WTC11 (cell line): Measurements from ENCODE around the gene PNMA8B. TPM values are rescaled to one million over a fixed set of nuclear protein-coding genes. Genes with fewer than 3 reads are reported as not detected.

Experiments used
- ATAC-seq: fragments of 200-7000 bp; cut with Tn5 transposase; 2 replicates; pipeline ENCODE4 v1.10.0; 2021; ENCODE audit warnings: mild to moderate bottlenecking, moderate library complexity
- CTCF ChIA-PET: fragments of 300-600 bp; sonication (Branson Sonifier 250); formaldehyde crosslinking; loops from one replicate; lab custom pipeline; 2021; ENCODE audit warnings: antibody characterized with exemption; lab: Charles Lee
- POLR2A ChIA-PET: fragments of 350-600 bp; sonication (Branson Sonifier 250); formaldehyde crosslinking; loops from one replicate; lab custom pipeline; 2021; ENCODE audit warnings: antibody characterized with exemption; lab: Charles Lee
- DNase-seq: peaks from one replicate; pipeline ENCODE4 v3.0.0; 2021; ENCODE audit warnings: low spot score
- H3K27ac Mint-ChIP-seq: 2 replicates; pipeline ENCODE4 v1.8.0; 2021; ENCODE audit warnings: mixed read lengths
- H3K27me3 Mint-ChIP-seq: 2 replicates; pipeline ENCODE4 v1.8.0; 2021; ENCODE audit warnings: low read depth, mild to moderate bottlenecking, moderate library complexity, mixed read lengths
- H3K36me3 Mint-ChIP-seq: 2 replicates; pipeline ENCODE4 v1.8.0; 2021; ENCODE audit warnings: mixed read lengths
- H3K4me1 Mint-ChIP-seq: 2 replicates; pipeline ENCODE4 v1.8.0; 2022; ENCODE audit warnings: mixed read lengths
- H3K4me3 Mint-ChIP-seq: 2 replicates; pipeline ENCODE4 v1.8.0; 2021; ENCODE audit warnings: mild to moderate bottlenecking, moderate library complexity, mixed read lengths
- H3K9me3 Mint-ChIP-seq: 2 replicates; pipeline ENCODE4 v1.8.0; 2021; ENCODE audit warnings: mixed read lengths
- AFF4 ChIP-seq: sonication (generic); formaldehyde crosslinking; IDR thresholded peaks from 2 replicates; pipeline ENCODE4 v1.8.1; 2023; ENCODE audit warnings: mild to moderate bottlenecking, missing genetic modification reagents, borderline replicate concordance
- ATF6 ChIP-seq: sonication (generic); formaldehyde crosslinking; IDR thresholded peaks from 2 replicates; pipeline ENCODE4 v1.8.1; 2023; ENCODE audit warnings: mild to moderate bottlenecking, missing genetic modification reagents
- CDX4 ChIP-seq: fragments of 250-450 bp; sonication (Bioruptor Pico); IDR thresholded peaks from 2 replicates; pipeline ENCODE4 v1.9.0; 2021; ENCODE audit warnings: moderate library complexity, mild to moderate bottlenecking, inconsistent platforms, borderline replicate concordance
- ESRRA ChIP-seq: sonication (generic); formaldehyde crosslinking; IDR thresholded peaks from 2 replicates; pipeline ENCODE4 v1.8.1; 2022; ENCODE audit warnings: mild to moderate bottlenecking, missing genetic modification reagents, borderline replicate concordance
- FOXP4 ChIP-seq: sonication (generic); formaldehyde crosslinking; IDR thresholded peaks from 2 replicates; pipeline ENCODE4 v1.8.0; 2022; ENCODE audit warnings: mild to moderate bottlenecking, missing genetic modification reagents
- GTF2I ChIP-seq: fragments of 250-450 bp; sonication (Bioruptor Pico); conservative IDR thresholded peaks from 2 replicates; pipeline ENCODE4 v1.4.0; 2021; ENCODE audit warnings: mild to moderate bottlenecking
- MXD4 ChIP-seq: fragments of 250-450 bp; sonication (Bioruptor Pico); IDR thresholded peaks from 2 replicates; pipeline ENCODE4 v1.8.0; 2021; ENCODE audit warnings: mild to moderate bottlenecking, moderate library complexity, borderline replicate concordance
- NFYB ChIP-seq: sonication (generic); formaldehyde crosslinking; conservative IDR thresholded peaks from 2 replicates; pipeline ENCODE4 v1.8.0; 2022; ENCODE audit warnings: low read depth, missing genetic modification reagents
- NR1H2 ChIP-seq: sonication (generic); formaldehyde crosslinking; IDR thresholded peaks from 2 replicates; pipeline ENCODE4 v1.9.0; 2021; ENCODE audit warnings: mild to moderate bottlenecking, moderate library complexity, missing genetic modification reagents
- SMAD4 ChIP-seq: sonication (generic); formaldehyde crosslinking; IDR thresholded peaks from 2 replicates; pipeline ENCODE4 v1.8.0; 2022; ENCODE audit warnings: mild to moderate bottlenecking, missing genetic modification reagents
- TEAD4 ChIP-seq: sonication (generic); formaldehyde crosslinking; IDR thresholded peaks from 2 replicates; pipeline ENCODE4 v1.8.0; 2022; ENCODE audit warnings: mild to moderate bottlenecking, missing genetic modification reagents
- USF1 ChIP-seq: sonication (generic); formaldehyde crosslinking; IDR thresholded peaks from 2 replicates; pipeline ENCODE4 v1.8.0; 2022; ENCODE audit warnings: mild to moderate bottlenecking, missing genetic modification reagents
- ZNF219 ChIP-seq: sonication (generic); formaldehyde crosslinking; IDR thresholded peaks from 2 replicates; pipeline ENCODE4 v1.8.0; 2023; ENCODE audit warnings: missing genetic modification reagents, mild to moderate bottlenecking, borderline replicate concordance
- ZNF263 ChIP-seq: sonication (generic); formaldehyde crosslinking; IDR thresholded peaks from 2 replicates; pipeline ENCODE4 v1.8.1; 2022; ENCODE audit warnings: low read depth, mild to moderate bottlenecking, moderate library complexity, missing genetic modification reagents
- ZNF425 ChIP-seq: fragments of 250-450 bp; sonication (Bioruptor Pico); conservative IDR thresholded peaks from 2 replicates; pipeline ENCODE4 v1.9.0; 2021; ENCODE audit warnings: mild to moderate bottlenecking
- total RNA-seq: library from RNA; stranded (reverse); gene quantifications from 3 replicates; pipeline ENCODE4 v1.2.3, GENCODE V29; 2021
- TF ChIP-seq, protein P1 (sequence below): sonication (generic); formaldehyde crosslinking; IDR thresholded peaks from 2 replicates; pipeline ENCODE4 v1.8.1; 2022; ENCODE audit warnings: low read depth, mild to moderate bottlenecking, moderate library complexity, missing genetic modification reagents, borderline replicate concordance
- TF ChIP-seq, protein P2 (sequence below): sonication (generic); formaldehyde crosslinking; IDR thresholded peaks from 2 replicates; pipeline ENCODE4 v1.8.1; 2023; ENCODE audit warnings: mild to moderate bottlenecking, moderate library complexity, missing genetic modification reagents
- TF ChIP-seq, protein P3 (sequence below): sonication (generic); formaldehyde crosslinking; IDR thresholded peaks from 2 replicates; pipeline ENCODE4 v1.8.0; 2022; ENCODE audit warnings: mild to moderate bottlenecking, missing genetic modification reagents

Gene PNMA8B
- total RNA-seq, 1 experiment from 2014 or later, result 2.8 TPM

DNA sequence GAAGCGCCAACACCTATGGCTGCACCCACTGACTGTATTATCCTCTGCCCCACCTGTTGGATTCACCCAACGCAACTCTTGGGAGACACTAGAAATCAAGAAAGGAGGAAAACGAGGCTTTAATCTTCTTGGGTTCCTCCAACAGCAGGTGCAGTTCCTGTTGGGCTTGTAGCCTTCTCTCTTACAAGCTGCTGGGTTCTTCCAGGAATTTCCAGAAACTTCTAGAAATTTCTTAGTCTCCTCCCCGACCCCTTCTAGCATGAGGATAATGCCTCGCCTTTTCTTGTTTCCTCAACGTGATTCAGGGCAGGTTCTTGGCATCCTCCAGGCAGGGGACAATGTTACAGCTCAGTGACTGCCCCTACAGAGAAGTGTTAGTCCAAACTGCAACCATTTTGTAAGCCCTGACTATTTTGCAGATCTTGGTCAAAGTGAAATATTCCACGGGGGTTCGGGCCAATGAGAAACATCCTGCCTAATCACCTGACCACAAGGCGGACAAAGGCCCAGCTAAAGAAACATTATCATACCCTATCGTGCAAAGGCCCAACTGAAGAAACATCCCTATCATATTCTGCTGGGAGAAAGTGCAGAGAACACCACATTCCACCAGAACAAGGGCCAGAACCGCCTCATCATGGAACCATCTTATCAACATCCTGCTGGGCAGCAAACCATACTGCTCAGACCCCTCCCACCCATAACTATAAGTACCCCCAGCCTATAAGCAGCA is 23.7 kb downstream of the PNMA8B start (continued):
- TF ChIP-seq, protein P1, sequence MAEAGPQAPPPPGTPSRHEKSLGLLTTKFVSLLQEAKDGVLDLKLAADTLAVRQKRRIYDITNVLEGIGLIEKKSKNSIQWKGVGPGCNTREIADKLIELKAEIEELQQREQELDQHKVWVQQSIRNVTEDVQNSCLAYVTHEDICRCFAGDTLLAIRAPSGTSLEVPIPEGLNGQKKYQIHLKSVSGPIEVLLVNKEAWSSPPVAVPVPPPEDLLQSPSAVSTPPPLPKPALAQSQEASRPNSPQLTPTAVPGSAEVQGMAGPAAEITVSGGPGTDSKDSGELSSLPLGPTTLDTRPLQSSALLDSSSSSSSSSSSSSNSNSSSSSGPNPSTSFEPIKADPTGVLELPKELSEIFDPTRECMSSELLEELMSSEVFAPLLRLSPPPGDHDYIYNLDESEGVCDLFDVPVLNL (CRISPR knock-in tag), result no peak
- TF ChIP-seq, protein P2, sequence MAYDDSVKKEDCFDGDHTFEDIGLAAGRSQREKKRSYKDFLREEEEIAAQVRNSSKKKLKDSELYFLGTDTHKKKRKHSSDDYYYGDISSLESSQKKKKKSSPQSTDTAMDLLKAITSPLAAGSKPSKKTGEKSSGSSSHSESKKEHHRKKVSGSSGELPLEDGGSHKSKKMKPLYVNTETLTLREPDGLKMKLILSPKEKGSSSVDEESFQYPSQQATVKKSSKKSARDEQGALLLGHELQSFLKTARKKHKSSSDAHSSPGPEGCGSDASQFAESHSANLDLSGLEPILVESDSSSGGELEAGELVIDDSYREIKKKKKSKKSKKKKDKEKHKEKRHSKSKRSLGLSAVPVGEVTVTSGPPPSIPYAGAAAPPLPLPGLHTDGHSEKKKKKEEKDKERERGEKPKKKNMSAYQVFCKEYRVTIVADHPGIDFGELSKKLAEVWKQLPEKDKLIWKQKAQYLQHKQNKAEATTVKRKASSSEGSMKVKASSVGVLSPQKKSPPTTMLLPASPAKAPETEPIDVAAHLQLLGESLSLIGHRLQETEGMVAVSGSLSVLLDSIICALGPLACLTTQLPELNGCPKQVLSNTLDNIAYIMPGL (CRISPR knock-in tag), result no peak
- TF ChIP-seq ZNF263 (CRISPR knock-in tag) (no peak), GTF2I (CRISPR knock-in tag) (no peak), SMAD4 (CRISPR knock-in tag) (no peak)

DNA sequence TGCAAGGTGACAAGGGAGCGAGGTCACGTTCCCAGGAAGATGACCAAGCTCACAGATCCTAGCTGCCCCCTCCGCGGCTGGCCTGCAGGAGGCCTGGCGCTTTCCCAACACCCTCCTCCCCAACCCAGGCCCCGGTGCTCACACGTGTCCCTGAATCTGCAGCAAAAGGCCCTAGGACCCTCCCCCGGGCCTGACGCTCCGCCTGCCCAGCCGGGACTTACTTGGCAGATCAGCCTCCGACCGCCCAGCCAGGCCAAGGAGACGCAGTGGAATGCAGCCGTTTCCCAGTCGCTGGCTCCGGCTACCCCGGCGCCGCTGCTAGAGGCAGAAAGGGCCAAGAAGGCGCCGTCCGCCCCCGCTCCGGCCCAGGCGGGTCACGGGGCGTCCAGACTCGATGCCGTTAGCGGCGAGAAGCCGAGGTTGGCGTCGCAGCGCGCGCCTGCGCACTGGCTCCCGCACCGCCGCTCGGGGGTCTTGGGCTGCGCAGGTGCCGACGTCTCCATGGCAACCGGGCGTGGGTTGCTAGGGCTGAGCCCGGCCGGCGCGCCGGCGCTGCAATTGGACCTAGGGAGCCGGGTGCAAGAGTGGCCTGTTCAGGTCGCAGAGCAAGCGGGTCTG is 24.4 kb downstream of the PNMA8B start, which contains the start of gene PNMA8A:
TSS of gene PNMA8A (minus strand) at position 448 of the 618 bp plus-strand sequence. CDS start 528 bp downstream, outside the sequence.
- ATAC-seq (peak; percentile 93), DNase-seq (peak; percentile 95)
- H3K27ac Mint-ChIP-seq, result no peak within 1 kb of the TSS
- CTCF ChIA-PET, result interaction anchor here (1.2 to 1.4 kb wide), 2 partner anchors 66 to 443 kb away, joined by 3 read pairs; no protein-coding TSS in a partner anchor
- POLR2A ChIA-PET, result no interaction called here
- H3K9me3 Mint-ChIP-seq, result no peaks in the 10 kb centered on the region
- peaks cover 21% of the 10 kb centered on the region for H3K27me3 Mint-ChIP-seq
- peak within 1 kb of the TSS; percentile 77 for H3K4me3 Mint-ChIP-seq
- peaks cover 34% of the 10 kb centered on the region for H3K36me3 Mint-ChIP-seq
- H3K4me1 Mint-ChIP-seq, result peaks cover 11% of the 10 kb centered on the region
- no peak for TF ChIP-seq ZNF219 (CRISPR knock-in tag)
- no peak for TF ChIP-seq NR1H2 (CRISPR knock-in tag)
- no peak for TF ChIP-seq ZNF425 (CRISPR knock-in tag)
- TF ChIP-seq, protein P3, sequence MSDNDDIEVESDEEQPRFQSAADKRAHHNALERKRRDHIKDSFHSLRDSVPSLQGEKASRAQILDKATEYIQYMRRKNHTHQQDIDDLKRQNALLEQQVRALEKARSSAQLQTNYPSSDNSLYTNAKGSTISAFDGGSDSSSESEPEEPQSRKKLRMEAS (CRISPR knock-in tag), result peak; percentile 65
- TF ChIP-seq TEAD4, result 0 out of 2 replicates have a peak, but pooled peaks have one; percentile 63
- no peak for TF ChIP-seq AFF4 (CRISPR knock-in tag)
- no peak for TF ChIP-seq FOXP4 (CRISPR knock-in tag)
- TF ChIP-seq ESRRA (CRISPR knock-in tag), result 0 out of 2 replicates have a peak, but pooled peaks have one; percentile 34
- no peak for TF ChIP-seq ATF6
- TF ChIP-seq MXD4 (CRISPR knock-in tag), result no peak
- peak; percentile 93 for TF ChIP-seq ZNF263 (CRISPR knock-in tag)
- no peak for TF ChIP-seq USF1 (CRISPR knock-in tag)
- TF ChIP-seq NFYB (CRISPR knock-in tag), result no peak
- no peak for TF ChIP-seq CDX4 (CRISPR knock-in tag)
